Epithelial cell of esophagus (primary cell): ENCODE measurements around the gene THSD4.

ENCODE experiments used
- DNase-seq: peaks from one replicate; pipeline ENCODE4 v3.0.0; 2010; ENCODE audit warnings: low read depth
- H3K4me3 ChIP-seq: 2 replicates; pipeline ENCODE4 v1.5.1; 2011; ENCODE audit warnings: mild to moderate bottlenecking, low read length, control low read depth
- TF ChIP-seq, protein P1 (sequence below): IDR thresholded peaks from 2 replicates; pipeline ENCODE4 v1.5.1; 2011; ENCODE audit warnings: low read depth, mild to moderate bottlenecking, low read length, control low read depth, inconsistent platforms; ENCODE audit not compliant: insufficient read depth; ENCODE audit errors: missing control alignments

Gene THSD4

DNA sequence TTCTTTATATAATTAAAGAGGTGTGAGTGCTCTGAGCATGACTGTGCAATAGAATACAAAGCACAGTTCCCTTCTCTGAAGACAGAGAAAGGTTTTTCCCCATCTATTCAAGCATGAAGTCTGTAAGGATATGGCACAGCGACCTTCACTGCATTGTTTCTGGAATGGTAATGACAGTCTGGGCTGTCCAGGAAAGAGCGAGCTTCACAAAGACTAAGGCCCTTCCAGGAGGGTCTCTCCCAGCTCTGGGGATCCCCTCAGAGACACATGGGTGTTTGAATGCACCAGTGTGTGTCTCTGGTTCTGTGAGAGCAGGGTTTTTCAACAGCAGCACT, 515.2 kb downstream of the THSD4 start:
- H3K4me3 ChIP-seq, result no peak overlapping the region
- no peak for DNase-seq
- TF ChIP-seq, protein P1, sequence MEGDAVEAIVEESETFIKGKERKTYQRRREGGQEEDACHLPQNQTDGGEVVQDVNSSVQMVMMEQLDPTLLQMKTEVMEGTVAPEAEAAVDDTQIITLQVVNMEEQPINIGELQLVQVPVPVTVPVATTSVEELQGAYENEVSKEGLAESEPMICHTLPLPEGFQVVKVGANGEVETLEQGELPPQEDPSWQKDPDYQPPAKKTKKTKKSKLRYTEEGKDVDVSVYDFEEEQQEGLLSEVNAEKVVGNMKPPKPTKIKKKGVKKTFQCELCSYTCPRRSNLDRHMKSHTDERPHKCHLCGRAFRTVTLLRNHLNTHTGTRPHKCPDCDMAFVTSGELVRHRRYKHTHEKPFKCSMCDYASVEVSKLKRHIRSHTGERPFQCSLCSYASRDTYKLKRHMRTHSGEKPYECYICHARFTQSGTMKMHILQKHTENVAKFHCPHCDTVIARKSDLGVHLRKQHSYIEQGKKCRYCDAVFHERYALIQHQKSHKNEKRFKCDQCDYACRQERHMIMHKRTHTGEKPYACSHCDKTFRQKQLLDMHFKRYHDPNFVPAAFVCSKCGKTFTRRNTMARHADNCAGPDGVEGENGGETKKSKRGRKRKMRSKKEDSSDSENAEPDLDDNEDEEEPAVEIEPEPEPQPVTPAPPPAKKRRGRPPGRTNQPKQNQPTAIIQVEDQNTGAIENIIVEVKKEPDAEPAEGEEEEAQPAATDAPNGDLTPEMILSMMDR, result no peak

DNA sequence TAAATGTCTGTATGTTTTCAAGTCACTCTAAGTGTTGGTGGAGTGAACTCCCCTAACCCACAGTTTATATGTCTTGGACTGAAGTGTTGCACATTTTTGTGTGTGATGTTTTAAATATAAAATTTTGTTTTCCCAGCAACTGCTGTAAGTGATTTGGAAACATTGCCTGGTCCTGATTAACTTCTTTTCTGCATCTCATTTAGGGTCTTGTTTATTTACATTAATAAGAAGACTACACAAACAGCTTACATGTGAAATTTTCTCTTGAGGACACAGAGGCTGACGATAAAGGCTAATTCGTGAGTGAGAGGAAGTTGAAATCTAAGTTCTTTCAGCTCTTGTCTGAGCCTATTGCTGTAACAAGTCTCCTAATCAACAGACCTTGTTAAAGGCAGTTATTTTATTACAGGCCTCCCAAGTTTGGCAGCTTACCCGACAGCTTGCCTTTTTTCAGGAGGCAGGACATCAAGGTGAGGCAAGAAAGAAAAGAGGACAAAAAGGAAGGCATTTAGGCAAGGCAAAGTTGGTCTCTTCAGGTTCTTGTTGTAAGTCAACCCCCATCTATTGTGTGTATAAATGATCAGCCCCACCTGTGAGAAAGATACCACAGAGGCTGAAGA, 517.4 kb downstream of the THSD4 start:
- TF ChIP-seq, protein P1, result no peak
- DNase-seq, result no peak

DNA sequence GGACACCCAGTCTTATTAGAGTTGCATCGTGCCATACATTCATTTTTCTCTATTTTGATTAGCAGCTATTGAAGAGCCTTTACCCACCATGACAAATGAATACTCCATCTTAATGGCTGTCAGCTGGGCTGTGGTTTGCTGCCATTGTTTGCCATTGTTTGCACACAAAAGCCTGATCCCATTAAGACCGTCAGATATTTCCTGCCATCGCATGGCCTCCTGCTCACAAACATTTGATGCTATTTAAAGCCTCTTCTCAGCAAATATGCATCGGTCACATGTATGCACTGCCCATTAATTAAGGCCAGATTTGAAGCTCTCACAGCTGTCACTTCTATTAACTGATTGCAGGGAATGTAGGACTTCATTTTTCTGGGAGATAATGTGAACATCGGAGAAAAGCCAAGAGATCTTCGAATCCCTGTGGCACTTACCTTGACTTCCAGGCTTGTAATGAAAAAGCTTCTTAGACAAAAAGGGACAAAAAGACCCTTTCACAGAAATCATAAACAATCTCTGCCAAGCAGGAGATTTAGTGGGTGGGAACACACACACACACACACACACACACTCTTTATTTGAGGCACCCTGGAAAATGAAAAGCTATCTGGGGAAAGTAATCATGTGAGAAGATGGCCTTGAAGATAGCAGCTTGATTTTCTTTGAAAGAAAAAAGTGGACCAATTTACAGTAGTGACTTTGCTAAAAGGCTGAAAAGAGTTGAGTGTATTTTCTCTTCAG, 519.7 kb downstream of the THSD4 start:
- TF ChIP-seq, protein P1, result no peak
- no peak overlapping the region for H3K4me3 ChIP-seq
- DNase-seq, result no peak

More for the DNA sequence above, 517.4 kb downstream of the THSD4 start:
- H3K4me3 ChIP-seq, result no peak overlapping the region

DNA sequence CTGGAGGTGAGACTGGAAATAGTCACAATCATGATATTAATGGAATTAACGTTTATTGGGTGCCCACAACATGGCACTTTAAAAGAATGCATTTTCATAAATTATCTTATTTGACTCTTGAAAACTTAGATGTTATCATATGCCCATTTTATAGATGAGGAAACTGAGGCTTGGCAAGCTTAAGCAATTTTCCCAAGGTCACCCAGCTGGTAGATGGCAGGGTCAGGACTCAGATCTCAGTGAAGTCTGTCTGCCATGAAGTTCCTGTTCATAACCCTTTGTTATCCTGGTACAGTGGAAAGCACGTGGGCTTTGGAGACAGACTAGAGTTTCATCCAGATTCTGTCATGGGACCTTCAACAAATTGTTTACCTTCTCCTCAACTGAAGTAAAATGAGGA, 520.5 kb downstream of the THSD4 start:
- H3K4me3 ChIP-seq, result no peak overlapping the region
- DNase-seq, result no peak
- TF ChIP-seq, protein P1, result no peak

DNA sequence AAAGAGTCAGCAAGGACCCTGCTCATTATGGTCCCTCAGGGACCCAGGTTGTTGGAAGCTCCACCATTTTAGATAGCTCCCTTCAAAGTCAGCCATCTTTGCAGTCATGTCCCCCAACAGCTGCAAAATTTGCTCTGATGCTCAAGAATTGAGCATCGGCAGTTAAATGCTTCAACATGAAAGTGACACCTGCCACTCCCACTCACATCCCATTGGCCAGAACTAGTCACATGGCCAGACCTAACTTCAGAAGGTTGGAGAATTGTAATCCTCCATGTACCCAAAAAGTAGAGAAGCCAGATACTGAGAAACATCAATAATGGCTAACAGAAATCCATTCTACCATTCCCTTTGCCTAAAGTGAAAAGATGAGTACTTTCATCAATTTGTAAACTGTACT, 523.6 kb downstream of the THSD4 start:
- TF ChIP-seq, protein P1, result no peak
- no peak for DNase-seq
- no peak overlapping the region for H3K4me3 ChIP-seq

DNA sequence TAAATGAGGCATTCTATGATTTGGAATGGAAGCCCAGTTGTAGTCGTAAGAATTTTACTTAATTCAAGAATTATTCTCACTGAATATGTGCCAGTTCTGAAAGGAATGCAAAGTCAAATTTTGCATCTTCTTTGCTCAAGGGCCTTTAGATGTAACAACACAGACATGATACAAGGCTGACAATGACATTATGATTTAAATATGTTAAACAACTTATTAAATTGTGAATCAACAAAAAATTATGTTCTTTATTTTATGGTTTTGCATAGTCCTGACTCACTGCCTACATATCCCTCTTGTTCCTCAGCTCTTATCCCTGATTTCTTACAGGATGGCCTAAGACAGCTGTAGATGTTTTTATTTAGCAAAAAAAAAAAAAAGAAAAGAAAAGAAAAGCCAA, 524.2 kb downstream of the THSD4 start:
- TF ChIP-seq, protein P1, result no peak
- no peak overlapping the region for H3K4me3 ChIP-seq
- no peak for DNase-seq

DNA sequence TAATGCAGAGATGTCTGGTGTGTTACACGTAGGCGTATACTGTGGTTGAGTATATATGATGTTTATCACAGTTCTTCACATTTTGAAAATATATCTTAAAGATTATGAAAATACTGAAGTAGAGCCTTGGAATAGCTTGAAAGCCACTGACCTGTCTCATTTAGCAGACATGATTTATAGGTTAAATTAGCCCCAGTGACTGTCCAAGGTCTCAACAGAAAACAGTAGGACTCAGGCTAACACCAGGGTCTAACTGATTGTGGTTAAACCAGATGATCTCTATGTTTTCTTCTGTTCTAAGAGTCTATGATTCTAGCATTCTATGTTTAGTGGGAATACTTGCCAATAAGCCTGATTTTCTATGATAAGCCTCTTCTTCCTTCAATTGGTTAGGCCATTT, 528.6 kb downstream of the THSD4 start:
- no peak for DNase-seq
- no peak overlapping the region for H3K4me3 ChIP-seq
- TF ChIP-seq, protein P1, result no peak
